GM12872 (cell line): ENCODE data around the gene SERPINB10.

ENCODE experiments used
- CTCF ChIP-seq: IDR thresholded peaks from 3 replicates; pipeline ENCODE4 v1.5.1; 2011; ENCODE audit warnings: low read depth, mild to moderate bottlenecking, low read length, moderate library complexity; ENCODE audit not compliant: insufficient read depth

SERPINB10 gene

GRCh38 chr18:63892566-63892965, 15.2 kb upstream of the SERPINB10 start:
- TF ChIP-seq CTCF, result no peak

- no peak for TF ChIP-seq CTCF
Observed at GRCh38 chr18:63894106-63894772, 13.5 kb upstream of the SERPINB10 start.

- TF ChIP-seq CTCF, result no peak
Observed at GRCh38 chr18:63895190-63895589, 12.6 kb upstream of the SERPINB10 start.

GRCh38 chr18:63897072-63897471, 10.7 kb upstream of the SERPINB10 start:
- TF ChIP-seq CTCF, result no peak

- no peak for TF ChIP-seq CTCF
Observed at GRCh38 chr18:63899206-63899605, 8.6 kb upstream of the SERPINB10 start.

GRCh38 chr18:63903851-63904570, 3.7 kb upstream of the SERPINB10 start:
- no peak for TF ChIP-seq CTCF

GRCh38 chr18:63904694-63905093, 3.1 kb upstream of the SERPINB10 start:
- no peak for TF ChIP-seq CTCF
